ENCODE measurements around the gene MC2R.

DNA sequence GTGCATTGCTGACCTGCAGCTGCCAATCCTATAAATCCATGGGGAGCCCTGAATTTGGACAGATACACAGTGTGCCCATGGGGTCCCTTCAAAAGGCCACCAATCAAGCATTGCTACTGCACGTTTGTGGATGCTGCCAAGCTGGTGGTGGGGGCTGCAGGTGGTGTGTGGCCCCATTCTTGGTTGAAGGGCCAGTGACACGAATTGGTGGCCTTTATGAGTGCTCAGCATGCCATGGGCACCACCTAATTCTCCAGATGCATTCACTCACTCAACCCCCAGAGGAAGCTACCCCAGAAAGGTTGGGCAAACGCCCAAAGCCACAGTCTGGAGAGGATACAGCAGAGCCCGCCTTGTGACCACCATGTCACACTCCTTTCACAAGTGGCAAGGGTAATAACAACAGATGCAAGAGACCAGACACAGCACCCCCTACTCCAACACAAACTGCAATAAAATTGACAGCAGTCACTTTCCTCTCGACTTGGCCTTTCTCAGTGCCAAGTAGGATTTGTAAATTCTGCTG lies 27.1 kb downstream of the MC2R start:
- TF ChIP-seq CTCF (IDR thresholded peaks at IDR 0.05) (no peak), POLR2A (IDR thresholded peaks at IDR 0.05) (no peak)

All from thyroid gland (tissue), 4 donors.